SH-SY5Y (cell line): ENCODE data around the gene POLD4.

Experiments used
- GATA2 ChIP-seq: IDR thresholded peaks from 2 replicates; pipeline ENCODE4 v1.6.1; 2011; ENCODE audit warnings: mild to moderate bottlenecking, low read depth, low read length
- GATA3 ChIP-seq: IDR thresholded peaks from 2 replicates; pipeline ENCODE4 v1.6.1; 2011; ENCODE audit warnings: low read depth, mild to moderate bottlenecking, low read length, moderate library complexity

- TF ChIP-seq GATA3 (no peak), GATA2 (no peak)
These were observed 3.9 kb downstream of the POLD4 start for GRCh38 chr11:67349457-67349856.
